ENCODE measurements around the gene ARMH4.

DNA sequence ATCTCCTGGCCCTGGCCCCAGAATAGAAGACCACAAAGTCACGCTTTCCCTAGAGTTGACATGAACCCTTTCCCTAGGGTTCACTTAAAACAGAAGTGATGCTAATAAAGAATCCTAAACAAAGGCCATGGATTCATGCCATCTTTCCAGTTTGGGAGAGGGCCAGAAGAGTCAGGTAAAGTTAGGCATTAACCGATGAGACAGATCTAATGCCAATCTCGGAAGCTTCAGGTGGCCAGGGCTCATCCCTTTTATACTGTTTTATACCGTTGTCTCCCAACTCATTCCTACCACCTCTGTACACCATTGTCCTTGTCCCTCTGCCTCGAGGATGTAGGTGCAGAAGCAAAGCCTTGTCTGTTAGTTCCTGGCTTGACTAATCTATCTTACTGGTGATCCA, 25.1 kb upstream of the ARMH4 start:
- no peak for TF ChIP-seq POLR2A (IDR thresholded peaks at IDR 0.05)
- TF ChIP-seq, protein P1, sequence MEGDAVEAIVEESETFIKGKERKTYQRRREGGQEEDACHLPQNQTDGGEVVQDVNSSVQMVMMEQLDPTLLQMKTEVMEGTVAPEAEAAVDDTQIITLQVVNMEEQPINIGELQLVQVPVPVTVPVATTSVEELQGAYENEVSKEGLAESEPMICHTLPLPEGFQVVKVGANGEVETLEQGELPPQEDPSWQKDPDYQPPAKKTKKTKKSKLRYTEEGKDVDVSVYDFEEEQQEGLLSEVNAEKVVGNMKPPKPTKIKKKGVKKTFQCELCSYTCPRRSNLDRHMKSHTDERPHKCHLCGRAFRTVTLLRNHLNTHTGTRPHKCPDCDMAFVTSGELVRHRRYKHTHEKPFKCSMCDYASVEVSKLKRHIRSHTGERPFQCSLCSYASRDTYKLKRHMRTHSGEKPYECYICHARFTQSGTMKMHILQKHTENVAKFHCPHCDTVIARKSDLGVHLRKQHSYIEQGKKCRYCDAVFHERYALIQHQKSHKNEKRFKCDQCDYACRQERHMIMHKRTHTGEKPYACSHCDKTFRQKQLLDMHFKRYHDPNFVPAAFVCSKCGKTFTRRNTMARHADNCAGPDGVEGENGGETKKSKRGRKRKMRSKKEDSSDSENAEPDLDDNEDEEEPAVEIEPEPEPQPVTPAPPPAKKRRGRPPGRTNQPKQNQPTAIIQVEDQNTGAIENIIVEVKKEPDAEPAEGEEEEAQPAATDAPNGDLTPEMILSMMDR (IDR thresholded peaks at IDR 0.05 in 8 of 11, conservative IDR thresholded peaks at IDR 0.05 in 3 of 11), result no peak
- TF ChIP-seq POLR2AphosphoS5 (IDR thresholded peaks at IDR 0.05), result no peak

Data from spleen (tissue), 7 donors.